HuH-7.5 (cell line): ENCODE measurements around the gene AGTRAP.

ENCODE experiments used
- DNase-seq: peaks from one replicate; pipeline ENCODE4 v3.0.0; 2011; ENCODE audit warnings: low spot score

The AGTRAP gene

GRCh38 chr1:11784993-11785769 is 49.2 kb downstream of the AGTRAP start:
- DNase-seq: peak; percentile 85

GRCh38 chr1:11786168-11786567 is 50.2 kb downstream of the AGTRAP start:
- DNase-seq: no peak

DNA sequence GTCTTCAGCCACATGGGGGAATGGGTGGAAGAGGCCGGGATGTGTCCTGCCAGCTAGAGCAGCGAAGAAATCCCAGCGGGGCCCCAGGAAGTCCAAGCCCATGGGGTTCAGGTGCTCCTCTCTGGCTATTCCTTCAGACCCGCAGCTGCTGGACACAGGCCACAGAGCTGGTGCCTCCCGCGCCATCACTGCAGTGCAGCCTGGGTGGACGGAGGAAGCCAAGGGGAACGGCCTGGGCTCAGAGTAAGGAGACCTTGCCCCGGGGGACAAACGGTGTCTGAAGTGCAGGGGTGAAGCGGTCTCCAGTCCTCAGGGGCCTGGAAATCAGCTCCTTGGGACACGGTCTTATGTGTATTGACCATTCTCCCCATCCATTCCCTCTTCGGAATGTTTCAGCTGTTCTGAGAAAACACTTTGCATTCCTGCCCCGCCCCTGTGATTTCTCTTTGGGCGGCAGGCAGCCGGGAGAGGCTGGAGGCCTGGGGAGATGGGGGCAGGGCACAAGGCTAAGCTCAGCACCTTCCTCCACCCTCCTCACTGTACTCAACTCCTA is 51.4 kb downstream of the AGTRAP start:
- no peak for DNase-seq

- no peak for DNase-seq
Observed at GRCh38 chr1:11787804-11788436, 52.0 kb downstream of the AGTRAP start.

DNA sequence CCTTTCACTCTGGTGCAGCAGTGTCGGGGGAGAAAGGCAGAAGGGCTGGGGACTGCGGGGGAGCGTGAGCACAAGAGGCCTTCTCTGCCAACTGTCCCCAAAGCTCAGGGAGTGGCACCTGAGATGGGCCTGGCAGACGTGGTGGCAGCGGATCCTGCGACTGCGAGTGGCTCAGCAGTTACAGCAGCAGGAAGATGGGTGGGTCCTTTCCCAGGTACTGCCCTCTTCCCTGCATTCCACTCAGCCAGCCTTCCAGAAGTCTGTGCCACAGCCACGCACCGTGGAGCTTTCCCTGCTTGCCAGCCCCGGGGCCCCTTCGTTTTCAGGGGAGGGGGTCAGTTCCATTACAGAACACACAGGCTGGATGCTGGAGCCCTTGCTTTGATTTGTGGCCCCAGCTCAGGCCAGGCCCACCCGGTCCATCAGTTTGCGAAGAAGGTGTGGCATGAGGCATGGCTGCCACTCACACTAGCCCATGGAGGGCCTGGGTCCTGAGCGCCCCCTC is 52.7 kb downstream of the AGTRAP start:
- no peak for DNase-seq

DNA sequence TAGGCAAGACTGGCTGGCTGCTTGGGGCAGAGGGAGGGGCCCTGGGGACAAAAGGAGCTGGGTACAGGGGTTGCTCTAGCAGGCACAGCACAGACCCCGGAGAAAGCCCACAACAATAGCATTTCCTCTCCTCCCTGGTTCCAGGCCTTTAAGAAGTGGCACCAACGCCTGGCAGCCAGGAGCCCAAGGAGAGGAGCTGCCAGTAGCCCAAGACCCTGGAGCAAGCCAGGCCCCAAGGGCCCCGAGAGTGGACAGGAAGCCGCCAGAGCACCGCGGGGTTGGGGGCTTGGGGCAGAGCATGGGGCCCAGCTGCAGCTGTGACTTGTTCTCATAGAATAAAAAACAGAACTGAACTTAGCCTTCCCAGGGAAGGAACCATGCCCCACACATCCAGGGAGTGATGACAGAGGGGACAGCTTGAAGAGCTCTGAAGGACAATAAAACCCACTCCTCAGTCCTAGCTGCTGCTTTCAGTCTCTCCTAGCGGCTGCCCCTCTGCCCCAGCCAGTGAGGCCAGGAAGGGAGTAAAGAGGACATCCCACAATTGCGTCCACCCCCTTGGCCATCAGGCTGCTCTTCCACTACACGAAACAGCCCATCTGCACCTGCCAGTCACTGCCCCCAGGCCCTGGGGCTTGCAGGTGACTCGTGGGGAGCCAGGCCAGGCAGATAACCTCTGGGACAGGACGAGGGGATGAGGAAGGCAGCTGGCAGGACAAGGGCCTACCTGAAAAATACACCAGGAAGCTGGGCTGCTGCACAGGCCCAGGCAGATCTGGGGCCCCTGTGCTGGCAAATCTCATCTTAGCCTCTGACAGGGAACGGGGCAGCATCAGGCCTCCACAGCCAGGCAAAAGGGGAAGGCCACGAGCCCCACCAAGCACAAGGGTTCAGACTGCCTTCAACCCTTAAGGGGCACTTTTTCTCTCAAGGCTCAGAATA is 53.5 kb downstream of the AGTRAP start:
- no peak for DNase-seq

DNA sequence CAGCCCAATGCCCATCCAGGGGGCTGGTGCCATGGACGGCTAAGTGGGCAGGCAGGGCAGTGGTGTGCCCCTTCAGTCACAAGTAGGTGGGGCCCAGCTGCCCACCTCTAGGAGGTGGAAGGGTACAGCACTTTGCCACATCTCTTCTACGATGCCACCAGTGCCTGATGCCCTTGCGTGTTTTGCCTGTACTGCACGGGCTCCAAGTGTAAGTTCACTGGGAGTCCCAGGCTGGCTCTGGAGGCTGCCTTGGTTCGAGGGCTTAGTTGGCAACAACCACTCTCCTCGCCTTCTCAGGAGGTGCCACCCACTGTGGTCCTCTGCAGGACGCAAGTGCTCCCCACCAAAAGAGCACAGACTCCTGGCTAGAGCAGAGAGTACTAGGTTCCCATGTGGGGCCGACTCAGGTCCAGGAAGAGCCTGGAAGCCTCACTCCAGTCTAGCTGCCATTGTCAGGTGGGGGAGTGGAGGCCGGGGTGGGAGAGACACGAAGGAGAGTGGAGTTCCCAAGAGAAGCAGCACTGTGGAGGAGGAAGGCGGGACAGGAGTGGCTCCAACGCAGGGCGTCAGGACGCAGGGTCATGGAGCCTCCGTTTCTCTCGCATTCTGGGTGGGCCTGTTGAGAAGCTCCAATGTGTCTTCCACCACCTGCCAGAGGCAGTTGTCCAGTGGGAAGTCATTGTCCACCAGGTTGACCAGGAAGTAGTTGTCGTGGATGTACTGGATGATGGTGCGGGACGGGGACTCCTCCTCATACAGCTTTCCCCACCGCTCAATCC is 54.4 kb downstream of the AGTRAP start:
- DNase-seq: no peak

DNA sequence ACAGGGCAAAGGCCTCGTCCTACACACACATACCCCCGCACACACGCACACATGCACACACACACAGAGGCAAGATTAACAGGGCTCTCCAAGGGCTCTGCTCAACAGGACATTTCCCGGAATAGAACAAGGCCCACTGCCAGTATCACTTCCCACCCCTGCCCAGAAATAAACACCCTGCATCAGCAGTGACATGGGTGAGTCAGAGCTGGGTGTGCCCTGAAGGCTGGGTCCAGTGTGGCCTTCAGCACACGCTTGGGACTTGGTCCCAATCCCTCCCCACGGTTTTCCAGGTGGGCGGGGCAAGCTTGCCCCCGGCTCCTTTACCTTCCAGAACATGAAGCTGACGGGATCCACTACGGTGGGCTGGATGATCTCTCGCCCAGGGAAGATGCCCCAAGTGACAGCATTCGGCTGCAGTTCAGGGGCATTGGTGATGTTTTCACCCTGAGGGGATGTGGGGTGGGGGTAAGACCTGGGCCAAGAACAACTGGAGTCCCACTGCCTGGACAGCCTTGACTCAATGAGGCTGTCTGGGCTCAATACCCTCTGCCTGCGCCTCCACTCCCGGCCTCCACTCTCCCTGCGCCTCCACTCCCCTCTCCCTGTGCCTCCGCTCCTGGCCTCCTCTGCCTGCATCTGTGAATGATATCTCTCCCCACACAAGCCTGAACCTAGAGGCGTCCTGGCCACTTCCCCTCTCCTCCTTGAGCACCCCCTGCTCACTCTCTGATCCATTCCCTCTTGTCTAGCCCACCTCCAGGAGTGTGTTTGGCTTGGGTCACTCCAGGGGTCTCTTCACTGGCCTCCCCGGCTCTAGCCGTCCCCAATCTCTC is 55.2 kb downstream of the AGTRAP start:
- no peak for DNase-seq

- no peak for DNase-seq
Observed at GRCh38 chr1:11792106-11792505, 56.2 kb downstream of the AGTRAP start.

DNA sequence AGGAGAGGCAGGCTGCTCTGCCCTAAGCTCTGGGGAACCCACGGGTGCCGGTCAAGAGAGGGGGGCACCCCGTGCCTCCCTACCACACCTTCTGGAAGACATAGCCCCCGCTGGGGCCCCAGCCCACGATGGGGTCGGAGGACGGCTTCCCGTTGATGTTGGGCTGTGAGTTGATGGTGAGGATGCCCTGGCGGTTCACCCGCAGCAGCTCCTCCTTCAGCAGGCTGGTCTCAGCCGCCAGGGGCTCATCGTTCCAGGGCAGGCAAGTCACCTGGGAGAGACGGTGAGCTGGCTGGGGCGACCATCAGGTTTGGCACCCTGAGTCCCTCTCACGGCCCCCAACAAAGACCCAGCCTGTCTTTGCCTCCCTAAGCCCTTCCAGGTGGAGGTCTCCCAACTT is 57.9 kb downstream of the AGTRAP start:
- no peak for DNase-seq

GRCh38 chr1:11794446-11795237 is 58.7 kb downstream of the AGTRAP start:
- no peak for DNase-seq

GRCh38 chr1:11795238-11795890 is 59.4 kb downstream of the AGTRAP start:
- DNase-seq: no peak

GRCh38 chr1:11796036-11796828 is 60.3 kb downstream of the AGTRAP start:
- no peak for DNase-seq

- no peak for DNase-seq
Observed at GRCh38 chr1:11797525-11798216, 61.7 kb downstream of the AGTRAP start.

GRCh38 chr1:11799099-11799498 is 63.2 kb downstream of the AGTRAP start:
- no peak for DNase-seq

DNA sequence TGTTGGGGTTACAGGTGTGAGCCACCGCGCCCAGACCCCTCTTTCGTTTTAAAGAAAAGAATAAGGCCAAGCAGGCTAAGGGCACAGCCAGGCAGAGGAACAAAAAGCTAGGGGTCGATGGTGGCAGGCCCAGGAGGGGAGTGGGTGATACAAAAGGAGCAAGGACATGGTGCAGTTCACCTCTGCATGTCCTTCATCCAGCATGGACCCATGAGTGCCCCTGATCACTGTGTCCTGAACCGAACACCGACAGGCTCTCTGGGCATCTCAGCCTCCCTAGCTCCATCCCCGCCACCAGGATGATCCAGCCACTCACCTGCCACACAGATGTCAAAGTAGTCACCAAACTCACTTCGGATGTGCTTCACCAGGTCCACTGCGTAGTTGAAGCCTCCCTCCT is 64.0 kb downstream of the AGTRAP start:
- DNase-seq: no peak

GRCh38 chr1:11800391-11800755 is 64.4 kb downstream of the AGTRAP start:
- DNase-seq: no peak
